Measurements from ENCODE around the gene REXO1.
A peak's percentile ranks its signal among the peaks of the same experiment; 100 is the strongest.
"Not testable (repeated sequence)": the region's sequence is repeated elsewhere in the genome, so short reads cannot be mapped to it uniquely, and the experiment has no call there.

Gene REXO1, protein sequence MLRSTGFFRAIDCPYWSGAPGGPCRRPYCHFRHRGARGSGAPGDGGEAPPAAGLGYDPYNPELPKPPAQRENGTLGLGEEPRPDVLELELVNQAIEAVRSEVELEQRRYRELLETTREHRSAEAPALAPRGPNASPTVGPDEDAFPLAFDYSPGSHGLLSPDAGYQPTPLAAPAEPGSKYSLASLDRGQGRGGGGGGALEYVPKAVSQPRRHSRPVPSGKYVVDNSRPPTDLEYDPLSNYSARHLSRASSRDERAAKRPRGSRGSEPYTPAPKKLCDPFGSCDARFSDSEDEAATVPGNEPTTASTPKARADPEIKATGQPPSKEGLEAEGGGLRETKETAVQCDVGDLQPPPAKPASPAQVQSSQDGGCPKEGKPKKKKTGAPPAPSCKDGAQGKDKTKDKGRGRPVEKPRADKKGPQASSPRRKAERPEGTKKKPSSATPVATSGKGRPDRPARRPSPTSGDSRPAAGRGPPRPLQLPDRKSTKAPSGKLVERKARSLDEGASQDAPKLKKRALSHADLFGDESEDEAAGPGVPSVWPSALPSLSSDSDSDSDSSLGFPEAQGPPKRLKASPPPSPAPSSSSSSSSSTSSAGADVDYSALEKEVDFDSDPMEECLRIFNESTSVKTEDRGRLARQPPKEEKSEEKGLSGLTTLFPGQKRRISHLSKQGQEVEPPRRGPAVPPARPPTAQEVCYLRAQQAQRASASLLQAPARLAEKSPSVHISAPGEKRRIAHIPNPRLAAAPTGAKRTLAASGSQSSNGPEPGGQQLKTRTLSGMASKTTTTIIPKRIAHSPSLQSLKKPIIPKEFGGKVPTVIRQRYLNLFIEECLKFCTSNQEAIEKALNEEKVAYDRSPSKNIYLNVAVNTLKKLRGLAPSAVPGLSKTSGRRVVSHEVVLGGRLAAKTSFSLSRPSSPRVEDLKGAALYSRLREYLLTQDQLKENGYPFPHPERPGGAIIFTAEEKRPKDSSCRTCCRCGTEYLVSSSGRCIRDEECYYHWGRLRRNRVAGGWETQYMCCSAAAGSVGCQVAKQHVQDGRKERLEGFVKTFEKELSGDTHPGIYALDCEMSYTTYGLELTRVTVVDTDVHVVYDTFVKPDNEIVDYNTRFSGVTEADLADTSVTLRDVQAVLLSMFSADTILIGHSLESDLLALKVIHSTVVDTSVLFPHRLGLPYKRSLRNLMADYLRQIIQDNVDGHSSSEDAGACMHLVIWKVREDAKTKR

DNA sequence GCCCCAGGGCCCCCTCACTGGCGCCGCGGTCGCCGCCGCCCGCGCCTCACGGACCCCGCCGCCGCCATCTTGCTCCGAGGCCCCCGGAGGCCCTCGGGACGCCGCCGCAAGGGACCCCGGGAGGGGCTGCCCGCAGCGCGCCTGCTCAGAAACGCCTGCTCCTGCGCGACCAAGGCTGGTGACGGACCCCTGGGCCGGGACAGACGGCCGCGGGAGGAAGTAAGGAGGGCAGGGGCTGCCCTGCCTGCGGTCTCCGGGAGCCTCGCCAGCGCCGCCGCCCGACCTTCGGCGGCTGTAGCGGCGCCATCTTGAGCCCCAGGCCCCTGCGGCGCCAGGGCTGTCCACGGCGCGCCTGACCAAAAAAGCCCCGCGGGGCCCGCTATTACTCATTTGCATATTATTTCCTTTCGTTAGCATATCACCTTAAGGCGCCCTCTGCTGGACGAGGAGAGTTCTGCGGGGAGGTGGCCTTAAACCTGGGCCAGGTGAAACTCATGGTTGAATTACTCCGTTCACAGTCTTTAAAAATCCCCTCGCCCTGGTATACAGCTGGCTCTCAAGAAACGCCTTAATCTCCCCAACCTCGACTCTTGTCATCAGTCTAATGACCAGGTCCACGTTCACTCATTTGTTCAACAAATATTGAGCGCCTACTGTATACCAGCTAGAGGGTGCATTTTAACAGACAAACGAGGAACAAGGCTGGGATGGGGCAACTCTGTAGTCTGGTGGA is at the start of gene REXO1:
TSS of gene REXO1 (minus strand) at position 85 of the 733 bp plus-strand sequence. CDS start 125 bp downstream, outside the sequence.
- DNase-seq: peak; percentile 93 to 94

DNA sequence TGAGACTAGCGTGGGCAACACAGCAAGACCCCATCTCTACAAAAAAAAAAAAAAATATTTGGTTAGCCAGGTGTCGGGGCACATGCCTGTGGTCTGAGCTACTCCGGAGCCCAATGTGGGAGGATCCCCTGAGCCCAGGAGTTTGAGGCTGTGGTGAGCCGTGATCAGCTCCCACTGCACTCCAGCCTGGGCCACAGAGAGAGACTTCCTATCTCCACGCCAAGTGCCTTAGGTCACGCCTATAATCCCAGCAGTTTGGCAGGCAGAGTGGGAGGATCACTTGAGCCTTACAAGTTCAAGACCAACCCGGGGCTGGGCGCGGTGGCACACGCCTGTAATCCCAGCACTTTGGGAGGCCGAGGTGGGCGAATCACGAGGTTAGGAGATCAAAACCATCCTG is 48.2 kb upstream of the REXO1 start:
- DNase-seq: no peak

GRCh38 chr19:1893791-1894190 is 45.5 kb upstream of the REXO1 start:
- DNase-seq: no peak

DNA sequence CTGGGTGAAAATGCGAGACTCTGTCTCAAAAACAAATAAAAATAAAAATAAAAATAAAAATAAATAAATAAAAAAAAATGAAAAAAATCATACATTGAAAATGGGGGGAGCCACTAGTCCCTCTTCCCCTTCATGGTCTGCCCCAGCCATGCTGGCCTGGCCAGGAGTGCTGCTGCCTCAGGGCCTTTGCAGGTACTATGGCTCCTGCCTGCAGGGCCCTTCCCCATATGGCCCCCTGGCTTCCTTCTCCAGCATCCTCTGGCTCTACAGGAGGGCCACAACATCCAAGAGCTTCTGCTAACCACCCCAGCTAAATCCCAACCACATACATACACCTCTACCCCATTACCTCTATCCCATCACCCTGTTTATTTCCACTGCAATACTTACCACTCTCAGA is 41.6 kb upstream of the REXO1 start:
- no peak for DNase-seq

DNA sequence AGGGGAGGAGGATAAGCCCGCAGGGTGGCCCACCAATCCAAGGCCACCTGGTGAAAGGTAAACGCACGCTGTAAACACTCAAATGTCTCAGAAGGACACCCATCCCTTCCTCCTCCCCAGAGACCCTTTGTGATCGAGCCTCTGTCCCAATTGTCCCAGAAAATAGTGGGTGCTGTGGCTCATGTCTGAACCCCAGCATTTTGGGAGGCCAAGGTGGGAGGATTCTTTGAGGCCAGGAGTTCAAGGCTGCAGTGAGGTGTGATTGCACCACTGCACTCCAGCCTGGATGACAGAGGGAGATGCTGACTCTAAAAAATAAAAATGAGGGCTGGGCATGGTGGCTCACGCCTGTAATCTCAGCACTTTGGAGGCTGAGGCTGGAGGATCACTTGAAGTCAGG is 40.1 kb upstream of the REXO1 start:
- DNase-seq: no peak

GRCh38 chr19:1886360-1886759 is 38.1 kb upstream of the REXO1 start:
- not testable (repeated sequence) for DNase-seq

DNA sequence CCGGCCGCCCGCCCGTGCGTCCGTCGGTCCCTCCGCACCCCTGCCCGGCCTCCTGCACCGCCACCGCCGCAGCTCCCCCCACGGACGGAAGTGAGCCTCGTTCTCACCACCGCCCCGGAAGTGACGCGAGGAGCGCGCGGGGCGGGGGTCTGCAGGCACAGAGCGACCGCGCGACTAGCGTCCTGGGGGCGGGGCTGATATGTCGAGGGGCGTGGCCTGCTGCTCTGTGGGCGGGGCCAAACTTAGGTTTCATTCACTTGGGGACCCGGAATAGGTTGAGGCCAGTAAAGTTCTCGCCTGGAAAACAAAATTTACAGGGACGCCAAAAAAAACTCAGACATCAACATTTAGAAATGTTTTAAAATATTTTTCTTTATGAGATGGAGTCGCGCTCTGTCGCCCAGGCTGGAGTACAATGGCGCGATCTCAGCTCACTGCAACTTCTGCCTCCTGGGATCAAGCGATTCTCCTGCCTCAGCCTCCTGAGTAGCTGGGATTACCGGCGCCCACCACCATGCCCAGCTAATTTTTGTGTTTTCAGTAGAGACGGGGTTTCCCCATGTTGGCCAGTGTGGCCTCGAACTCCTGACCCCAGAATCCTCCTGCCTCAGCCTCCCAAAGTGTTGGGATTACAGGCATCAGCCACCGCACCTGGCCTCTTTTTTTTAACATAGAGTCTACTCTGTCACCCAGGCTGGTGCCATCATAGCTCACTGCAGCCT is 37.3 kb upstream of the REXO1 start, which contains the start of gene ABHD17A:
TSS of gene ABHD17A (minus strand) at position 99 of the 722 bp plus-strand sequence. CDS start 3,930 bp downstream, outside the sequence.
- DNase-seq: peak; percentile 89 to 94

DNA sequence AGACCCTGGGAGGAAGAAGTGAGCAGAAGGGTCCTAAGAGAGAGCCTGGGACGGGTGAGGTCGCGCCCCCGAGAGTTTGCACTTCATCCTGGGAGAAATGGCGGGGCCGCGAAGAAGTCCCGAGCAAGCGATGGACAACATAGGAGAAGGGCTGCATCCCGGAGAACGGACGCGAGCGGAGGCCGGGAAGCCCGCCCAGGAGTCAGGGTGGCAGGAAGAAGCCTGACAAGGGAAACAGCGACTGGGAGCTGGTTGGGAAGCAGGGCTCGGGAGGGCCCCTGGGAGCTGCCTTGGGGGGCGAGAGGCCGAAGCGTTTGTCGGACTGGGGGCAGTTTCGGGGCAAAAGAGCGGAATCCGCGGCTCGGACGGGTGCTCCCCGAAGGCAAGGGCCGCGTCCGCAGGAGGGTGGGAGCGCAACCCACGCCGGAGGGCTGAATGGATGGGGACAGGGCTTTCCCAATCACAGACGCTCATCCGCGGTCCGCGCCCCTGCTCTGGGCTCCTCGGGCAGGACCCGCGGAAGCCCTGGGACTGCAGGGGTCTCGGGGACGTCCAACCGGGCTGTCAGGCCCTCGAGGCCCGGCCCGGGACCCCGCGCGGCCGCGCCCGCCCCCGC is 36.5 kb upstream of the REXO1 start:
- DNase-seq: no peak

DNA sequence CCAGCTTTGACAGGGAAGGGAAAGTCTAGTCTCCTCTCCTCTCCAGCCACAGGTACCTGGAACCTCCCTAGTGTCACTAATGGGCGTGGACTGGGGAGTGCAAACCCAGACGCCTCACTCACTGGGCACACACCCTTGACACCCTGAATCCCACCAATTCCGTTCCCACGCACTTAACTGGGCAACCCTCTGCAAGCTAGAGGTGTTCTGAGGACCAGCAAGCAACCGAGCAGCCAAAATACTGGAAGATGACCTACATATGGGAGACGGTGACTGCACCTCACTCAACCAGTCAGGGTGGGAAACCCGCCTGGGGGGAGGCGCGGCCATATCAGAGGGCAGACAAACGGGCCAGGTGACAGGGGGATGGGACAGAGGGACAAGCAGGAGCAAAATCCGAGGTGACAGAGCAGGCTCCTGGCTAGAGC is 36.0 kb upstream of the REXO1 start:
- DNase-seq: no peak

- DNase-seq: no peak
These were observed 35.5 kb upstream of the REXO1 start for GRCh38 chr19:1883784-1884183.

DNA sequence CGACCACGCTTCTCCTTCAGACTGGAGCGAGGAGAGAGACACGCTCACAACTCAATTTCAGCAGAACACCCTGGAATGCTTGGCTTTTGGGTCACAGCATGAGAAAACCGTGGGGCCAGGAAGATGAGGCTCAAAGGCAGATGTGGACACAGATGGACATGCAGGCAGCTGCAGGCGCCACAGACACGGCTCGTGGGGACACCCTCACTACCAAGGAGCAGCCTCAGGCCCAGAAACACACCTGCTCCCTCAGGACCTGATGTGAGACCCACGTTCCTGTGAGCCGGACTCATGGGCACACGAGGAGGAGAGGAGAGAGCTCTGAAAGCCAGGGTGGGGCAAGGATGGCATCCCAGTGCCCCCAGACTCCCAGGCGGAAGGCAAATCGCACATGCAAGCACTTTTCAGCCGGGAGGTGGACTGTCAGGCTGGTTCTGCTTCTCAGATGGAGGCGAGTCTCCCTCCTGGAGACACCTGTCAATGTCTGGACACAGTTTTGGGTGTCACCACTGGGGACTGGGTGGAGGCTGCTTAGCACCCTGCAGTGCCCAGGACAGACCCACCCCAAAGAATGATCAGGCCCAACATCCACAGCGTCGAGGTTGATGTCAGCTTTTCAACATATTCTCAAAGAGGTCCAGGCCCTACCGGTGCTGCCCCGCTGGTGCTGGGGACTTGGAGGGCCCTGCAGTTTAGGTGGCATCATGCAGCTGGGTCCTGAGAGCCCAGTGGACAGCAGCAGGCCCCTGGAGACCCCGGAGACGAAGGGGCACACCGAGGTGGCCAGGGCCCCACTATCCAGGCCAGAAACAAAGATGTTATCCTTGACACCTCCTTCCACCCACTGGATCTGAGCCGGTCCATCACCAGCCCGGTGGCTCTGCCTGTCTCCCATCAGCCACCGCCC is 34.8 kb upstream of the REXO1 start:
- no peak for DNase-seq

GRCh38 chr19:1882089-1882785 is 34.0 kb upstream of the REXO1 start:
- DNase-seq: no peak

- DNase-seq: not testable (repeated sequence)
These were observed 33.3 kb upstream of the REXO1 start for GRCh38 chr19:1881393-1882088.

DNA sequence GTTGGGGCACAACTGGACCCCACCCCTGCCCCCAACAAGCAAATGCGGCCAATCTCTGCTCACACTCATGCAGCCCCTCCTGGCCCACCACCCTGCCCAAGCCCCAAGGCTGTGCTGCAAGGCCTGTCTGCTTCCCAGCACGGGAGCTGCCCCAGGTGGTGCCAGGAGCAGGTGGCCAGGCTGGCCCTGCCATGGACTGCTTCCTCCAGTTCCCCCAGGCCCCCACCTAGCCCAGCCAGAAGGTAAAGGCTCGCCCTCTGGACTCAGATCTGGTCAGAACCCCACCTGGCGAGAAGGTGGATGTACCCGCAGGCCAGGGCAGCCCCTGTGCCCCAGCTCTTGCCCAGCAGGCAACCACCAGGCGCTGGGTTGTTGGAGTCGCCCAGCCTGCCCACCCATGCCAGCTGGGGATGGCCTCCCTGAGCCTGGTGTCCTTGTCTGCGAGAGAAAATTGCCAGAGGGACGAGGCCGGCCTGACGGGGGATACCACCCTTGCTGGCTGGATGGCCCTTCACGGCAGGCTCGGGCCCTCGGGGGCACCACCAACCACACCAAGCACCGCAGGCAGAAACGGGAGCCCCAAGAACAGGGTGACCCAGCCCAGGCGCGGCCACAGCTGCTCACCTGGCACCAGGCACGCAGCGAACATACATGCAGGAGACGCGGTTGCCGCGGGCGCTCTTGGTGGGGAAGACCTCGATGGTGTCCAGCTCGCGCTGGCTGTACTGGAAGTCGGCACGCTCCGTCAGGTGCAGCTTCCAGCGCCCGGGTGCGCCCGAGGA is 32.5 kb upstream of the REXO1 start:
- no peak for DNase-seq

DNA sequence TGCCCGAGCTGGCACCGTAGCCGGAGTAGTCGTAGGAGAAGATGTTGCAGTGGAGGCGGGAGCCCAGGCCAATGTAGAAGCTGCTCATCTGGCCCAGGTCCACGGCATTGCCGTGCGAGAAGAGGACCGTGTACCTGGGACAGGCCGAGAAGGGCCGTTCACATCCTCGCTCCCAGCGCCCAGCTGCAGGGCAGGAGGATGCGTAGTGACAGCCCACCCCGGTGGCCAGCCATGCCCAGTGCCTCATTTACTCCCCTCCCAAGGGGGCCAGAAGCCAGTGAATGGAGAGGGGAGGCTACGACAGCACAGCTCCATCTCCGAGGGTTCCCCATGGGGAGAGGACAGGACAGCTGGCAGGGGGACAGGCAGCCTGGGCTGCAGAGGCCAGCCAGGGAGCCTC is 31.7 kb upstream of the REXO1 start:
- not testable (repeated sequence) for DNase-seq

- DNase-seq: not testable (repeated sequence)
These were observed 30.3 kb upstream of the REXO1 start for GRCh38 chr19:1878583-1878982.

- DNase-seq: not testable (repeated sequence)
These were observed 29.0 kb upstream of the REXO1 start for GRCh38 chr19:1877280-1877660.

Data from NCI-H2081 (cell line).